NCI-H187 treated with DMSO at 0.1 percent for 48 hours (cell line): ENCODE measurements around the gene EMSY.
"Not testable (repeated sequence)": the region's sequence is repeated elsewhere in the genome, so short reads cannot be mapped to it uniquely, and the experiment has no call there.

Experiments
- DNase-seq: peaks from one replicate; lab custom pipeline; 2025; lab: John Stamatoyannopoulos, UW

EMSY gene, protein sequence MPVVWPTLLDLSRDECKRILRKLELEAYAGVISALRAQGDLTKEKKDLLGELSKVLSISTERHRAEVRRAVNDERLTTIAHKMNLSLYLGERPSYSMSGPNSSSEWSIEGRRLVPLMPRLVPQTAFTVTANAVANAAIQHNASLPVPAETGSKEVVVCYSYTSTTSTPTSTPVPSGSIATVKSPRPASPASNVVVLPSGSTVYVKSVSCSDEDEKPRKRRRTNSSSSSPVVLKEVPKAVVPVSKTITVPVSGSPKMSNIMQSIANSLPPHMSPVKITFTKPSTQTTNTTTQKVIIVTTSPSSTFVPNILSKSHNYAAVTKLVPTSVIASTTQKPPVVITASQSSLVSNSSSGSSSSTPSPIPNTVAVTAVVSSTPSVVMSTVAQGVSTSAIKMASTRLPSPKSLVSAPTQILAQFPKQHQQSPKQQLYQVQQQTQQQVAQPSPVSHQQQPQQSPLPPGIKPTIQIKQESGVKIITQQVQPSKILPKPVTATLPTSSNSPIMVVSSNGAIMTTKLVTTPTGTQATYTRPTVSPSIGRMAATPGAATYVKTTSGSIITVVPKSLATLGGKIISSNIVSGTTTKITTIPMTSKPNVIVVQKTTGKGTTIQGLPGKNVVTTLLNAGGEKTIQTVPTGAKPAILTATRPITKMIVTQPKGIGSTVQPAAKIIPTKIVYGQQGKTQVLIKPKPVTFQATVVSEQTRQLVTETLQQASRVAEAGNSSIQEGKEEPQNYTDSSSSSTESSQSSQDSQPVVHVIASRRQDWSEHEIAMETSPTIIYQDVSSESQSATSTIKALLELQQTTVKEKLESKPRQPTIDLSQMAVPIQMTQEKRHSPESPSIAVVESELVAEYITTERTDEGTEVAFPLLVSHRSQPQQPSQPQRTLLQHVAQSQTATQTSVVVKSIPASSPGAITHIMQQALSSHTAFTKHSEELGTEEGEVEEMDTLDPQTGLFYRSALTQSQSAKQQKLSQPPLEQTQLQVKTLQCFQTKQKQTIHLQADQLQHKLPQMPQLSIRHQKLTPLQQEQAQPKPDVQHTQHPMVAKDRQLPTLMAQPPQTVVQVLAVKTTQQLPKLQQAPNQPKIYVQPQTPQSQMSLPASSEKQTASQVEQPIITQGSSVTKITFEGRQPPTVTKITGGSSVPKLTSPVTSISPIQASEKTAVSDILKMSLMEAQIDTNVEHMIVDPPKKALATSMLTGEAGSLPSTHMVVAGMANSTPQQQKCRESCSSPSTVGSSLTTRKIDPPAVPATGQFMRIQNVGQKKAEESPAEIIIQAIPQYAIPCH (N-terminal part only)

DNA sequence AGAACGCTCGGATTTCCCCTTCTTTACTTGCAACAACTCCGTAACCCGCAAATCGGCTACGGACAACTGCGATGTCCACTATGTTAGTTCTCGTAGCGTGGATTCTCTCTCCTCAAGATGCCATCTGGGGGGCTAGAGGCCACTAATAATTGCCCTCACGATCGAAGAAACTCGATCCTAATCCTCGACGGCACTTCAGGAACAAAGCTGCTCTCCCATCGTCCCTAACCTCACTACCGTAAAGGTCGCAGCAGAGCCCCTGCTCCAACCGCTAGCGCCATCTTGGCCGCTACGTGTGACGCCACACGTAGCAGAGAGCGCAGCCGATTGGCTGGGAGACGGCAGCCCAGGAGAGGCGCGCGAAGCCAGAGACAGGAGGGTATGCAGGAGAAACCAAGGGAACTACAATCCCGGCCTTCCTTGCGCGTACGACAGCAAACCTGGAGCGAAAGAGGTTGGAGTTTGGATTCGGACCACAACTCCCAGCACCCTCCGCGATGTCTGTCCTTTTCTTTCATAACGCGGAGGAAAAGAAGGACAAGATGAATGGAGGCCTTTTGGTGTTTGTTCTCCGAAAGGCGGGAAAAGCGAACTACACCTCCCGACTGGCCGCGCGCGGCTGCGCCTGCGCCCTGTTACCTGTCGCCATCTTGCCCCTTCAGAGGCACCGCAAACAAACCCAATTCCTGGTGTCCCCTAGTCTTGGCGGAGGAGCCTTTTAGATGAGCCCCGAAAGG lies at the start of gene EMSY:
TSS of gene EMSY (plus strand) at position 635 of the 737 bp plus-strand sequence. CDS start 1,921 bp downstream, outside the sequence.
- peak; percentile 94 for DNase-seq

GRCh38 chr11:76395296-76395695 lies 49.5 kb upstream of the EMSY start:
- DNase-seq = no peak

DNA sequence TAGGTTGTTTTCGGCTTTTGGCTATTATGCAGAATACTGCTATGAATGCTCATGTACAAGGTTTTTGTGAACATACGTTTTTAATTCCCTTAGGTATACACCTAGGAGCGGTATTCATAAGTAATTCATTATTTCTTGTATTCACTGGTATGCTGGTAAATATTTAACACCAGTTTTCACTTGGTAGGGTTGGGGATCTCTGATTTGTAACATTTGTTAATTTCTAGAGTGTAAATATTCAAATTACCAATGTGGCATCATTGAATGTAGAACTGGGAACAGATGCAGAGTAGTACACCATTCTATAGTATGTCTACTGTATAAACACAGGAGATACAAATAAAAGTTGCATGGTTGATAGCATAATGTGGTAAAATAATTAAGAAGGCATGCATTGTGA lies 47.4 kb upstream of the EMSY start:
- DNase-seq = no peak

- DNase-seq = no peak
Measured at GRCh38 chr11:76400967-76401366, 43.9 kb upstream of the EMSY start.

GRCh38 chr11:76401484-76401883 lies 43.3 kb upstream of the EMSY start:
- not testable (repeated sequence) for DNase-seq

GRCh38 chr11:76406359-76406758 lies 38.5 kb upstream of the EMSY start:
- DNase-seq = no peak

GRCh38 chr11:76408171-76408965 lies 36.5 kb upstream of the EMSY start:
- DNase-seq = no peak

- DNase-seq = peak; percentile 49
Measured at GRCh38 chr11:76410851-76411357, 33.9 kb upstream of the EMSY start.

GRCh38 chr11:76415073-76415472 lies 29.7 kb upstream of the EMSY start:
- DNase-seq = no peak

GRCh38 chr11:76419896-76420295 lies 24.9 kb upstream of the EMSY start:
- no peak for DNase-seq

- no peak for DNase-seq
Measured at GRCh38 chr11:76424379-76424778, 20.4 kb upstream of the EMSY start.

DNA sequence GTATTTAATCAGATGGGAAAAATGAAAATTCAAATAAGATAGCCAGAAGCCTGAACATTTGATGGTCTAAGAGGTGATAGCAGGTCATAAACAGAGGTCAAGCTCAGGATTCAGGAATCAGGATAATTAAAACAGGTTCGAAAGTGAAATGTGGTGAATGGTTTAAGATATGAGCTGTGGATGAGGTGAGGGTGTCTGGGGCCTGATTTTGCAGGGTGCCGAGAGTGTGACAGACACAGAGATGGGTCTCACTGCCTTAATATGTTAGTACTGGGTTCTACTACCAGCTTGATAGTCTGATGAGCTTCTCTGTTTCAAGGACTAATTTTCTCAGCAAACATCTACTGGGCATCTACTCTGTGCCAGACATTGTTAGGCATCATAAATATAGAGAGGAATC lies 19.9 kb upstream of the EMSY start:
- no peak for DNase-seq

DNA sequence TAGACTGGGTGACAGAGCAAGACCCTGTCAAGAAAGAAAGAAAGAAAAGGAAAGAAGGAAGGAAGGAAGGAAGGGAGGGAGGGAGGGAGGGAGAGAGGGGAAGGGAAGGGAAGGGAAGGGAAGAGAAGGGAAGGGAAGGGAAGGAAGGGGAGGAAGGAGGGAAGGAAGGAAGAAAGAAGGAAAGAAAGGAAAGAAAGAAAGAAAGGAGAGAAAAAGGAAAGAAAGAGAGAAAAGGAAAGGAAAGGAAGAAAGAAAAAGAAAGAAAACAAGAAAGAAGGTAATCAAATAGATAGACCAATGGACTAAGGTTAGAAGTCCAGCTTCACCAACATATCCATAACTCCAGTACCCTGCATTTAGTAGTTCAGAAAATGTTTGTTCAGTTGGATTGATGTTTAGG lies 18.2 kb upstream of the EMSY start:
- DNase-seq = no peak

- no peak for DNase-seq
Measured at GRCh38 chr11:76436020-76436419, 8.8 kb upstream of the EMSY start.

- DNase-seq = no peak
Measured at GRCh38 chr11:76443268-76443980, 1.4 kb upstream of the EMSY start.

DNA sequence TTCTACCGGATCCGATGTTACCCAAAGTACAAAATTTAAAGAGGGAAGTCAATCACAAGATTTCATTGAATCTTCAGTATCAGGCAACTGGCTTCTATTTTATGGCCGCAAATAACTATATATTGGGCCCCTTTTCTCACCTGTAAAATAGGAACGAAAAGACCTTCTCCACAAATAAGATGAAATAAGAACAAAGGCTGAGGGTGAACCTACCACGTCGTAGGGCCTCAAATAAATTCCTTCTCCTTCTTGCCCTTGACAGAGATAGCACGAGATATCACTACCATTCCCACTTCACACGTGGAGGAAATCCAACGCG lies 794 bp upstream of the EMSY start:
- no peak for DNase-seq

GRCh38 chr11:76445121-76446084 lies 585 bp downstream of the EMSY start:
- DNase-seq = no peak

- DNase-seq = no peak
Measured at GRCh38 chr11:76448506-76448905, 3.7 kb downstream of the EMSY start.

GRCh38 chr11:76453248-76453647 lies 8.4 kb downstream of the EMSY start:
- DNase-seq = no peak
